Islet of Langerhans (tissue), 1 donor: ENCODE data around the gene MAT2A.
"Not testable (repeated sequence)": the region's sequence is repeated elsewhere in the genome, so short reads cannot be mapped to it uniquely, and the experiment has no call there.

Source experiments
- FAIRE-seq: peaks from one replicate; lab custom pipeline; 2011; peaks lifted over from hg19 to GRCh38; lab: Jason Lieb, UNC

MAT2A gene

DNA sequence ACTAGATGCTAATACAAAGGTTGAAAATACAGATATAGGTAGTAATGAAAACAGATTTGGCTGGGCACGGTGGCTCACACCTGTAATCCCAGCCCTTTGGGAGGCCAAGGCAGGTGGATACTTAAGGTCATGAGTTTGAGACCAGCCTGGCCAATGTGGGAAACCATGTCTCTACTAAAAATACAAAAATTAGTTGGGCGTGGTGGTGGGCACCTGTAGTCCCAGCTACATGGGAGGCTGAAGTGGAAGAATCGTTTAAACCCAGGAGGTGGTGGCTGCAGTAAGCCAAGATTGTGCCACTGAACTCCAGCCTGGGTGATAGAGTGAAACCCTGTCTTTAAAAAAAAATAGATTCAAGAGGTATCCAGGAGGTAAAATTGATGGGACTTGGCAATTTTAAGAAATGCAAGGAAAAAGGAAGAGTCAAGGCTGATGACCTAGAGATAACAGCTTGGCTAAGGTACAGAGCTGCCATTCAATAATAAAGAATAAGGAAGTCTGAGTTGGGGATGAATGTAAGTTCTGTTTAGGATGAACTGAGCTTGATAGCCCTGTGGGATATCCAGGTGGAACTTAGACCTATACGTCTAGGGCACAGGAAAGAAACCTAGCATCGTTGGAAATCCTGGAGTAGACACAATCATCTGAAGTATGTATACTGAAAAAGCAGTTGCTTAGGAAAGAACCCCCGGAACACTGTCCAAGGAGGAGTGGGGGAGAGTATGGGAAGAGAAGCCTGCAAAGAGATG is 9.1 kb downstream of the MAT2A start:
- FAIRE-seq: no peak

DNA sequence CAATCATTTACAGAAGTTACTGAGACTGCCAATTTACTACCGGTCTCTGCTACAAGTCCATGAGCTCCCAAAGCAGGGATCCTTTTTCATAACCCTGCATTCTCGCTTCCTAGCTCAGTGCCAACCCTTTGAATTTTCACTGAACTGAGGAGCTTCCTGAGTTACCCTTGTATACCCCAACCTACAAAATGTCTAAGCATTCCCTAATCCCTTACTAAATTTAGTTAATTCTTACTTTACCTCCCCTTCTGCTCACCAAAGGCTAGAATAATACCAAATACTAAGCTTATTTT is 9.6 kb downstream of the MAT2A start:
- no peak for FAIRE-seq

DNA sequence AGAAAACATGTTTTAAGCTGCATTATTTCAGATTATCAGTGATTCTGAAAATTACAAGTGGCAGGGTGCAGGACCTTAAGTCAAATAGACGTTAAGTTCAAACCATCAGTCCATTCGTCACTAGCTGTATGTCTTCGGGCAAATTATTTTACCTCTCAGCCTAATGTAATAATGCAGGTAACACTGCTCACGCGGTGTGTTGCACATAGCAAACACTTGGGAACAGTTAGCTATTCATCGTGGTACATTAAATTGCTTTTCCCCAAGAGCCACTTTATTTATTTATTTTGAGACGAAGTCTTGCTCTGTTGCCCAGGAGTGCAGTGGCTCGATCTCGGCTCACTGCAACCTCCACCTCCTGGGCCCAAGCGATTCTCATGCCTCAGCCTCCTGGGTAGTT is 10.1 kb downstream of the MAT2A start:
- no peak for FAIRE-seq

DNA sequence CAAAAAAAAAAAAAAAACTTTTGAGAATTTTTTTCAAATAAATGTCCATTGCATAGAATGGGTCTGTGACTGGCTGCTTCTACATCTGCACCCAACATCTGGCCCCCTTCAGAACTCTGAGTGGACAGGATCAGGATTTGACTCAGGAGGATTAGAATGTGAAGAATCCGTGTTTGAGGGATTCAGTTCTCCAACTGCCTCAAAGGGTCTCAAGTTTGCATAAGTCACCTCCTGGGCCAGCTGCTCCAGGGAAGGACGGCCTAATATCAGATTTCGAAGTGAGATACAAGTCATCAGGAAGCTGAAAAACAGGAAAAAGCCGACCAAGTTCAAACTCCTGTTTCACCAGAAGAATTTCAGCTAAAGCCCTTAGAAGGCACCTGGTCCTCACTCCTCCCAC is 10.9 kb downstream of the MAT2A start:
- no peak for FAIRE-seq

DNA sequence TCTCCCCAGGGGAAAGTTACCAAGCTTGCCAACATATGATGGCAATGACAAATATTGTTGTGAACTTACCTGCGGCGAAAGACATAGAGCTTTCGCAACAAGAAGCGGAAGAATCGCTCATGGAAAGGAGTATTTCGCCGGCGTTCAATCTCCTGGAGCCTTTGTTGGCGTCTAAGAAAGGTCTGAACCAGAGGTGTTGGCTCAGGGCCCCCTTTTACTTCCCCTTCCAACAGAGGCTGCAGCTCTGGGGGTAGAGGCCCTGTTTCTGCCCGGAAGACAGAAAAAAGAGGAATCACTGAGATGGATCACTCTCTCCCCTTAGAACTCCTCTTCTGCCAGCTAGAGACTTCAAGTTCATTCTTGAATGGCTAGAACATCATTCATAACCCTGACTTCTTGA is 11.5 kb downstream of the MAT2A start:
- no peak for FAIRE-seq

DNA sequence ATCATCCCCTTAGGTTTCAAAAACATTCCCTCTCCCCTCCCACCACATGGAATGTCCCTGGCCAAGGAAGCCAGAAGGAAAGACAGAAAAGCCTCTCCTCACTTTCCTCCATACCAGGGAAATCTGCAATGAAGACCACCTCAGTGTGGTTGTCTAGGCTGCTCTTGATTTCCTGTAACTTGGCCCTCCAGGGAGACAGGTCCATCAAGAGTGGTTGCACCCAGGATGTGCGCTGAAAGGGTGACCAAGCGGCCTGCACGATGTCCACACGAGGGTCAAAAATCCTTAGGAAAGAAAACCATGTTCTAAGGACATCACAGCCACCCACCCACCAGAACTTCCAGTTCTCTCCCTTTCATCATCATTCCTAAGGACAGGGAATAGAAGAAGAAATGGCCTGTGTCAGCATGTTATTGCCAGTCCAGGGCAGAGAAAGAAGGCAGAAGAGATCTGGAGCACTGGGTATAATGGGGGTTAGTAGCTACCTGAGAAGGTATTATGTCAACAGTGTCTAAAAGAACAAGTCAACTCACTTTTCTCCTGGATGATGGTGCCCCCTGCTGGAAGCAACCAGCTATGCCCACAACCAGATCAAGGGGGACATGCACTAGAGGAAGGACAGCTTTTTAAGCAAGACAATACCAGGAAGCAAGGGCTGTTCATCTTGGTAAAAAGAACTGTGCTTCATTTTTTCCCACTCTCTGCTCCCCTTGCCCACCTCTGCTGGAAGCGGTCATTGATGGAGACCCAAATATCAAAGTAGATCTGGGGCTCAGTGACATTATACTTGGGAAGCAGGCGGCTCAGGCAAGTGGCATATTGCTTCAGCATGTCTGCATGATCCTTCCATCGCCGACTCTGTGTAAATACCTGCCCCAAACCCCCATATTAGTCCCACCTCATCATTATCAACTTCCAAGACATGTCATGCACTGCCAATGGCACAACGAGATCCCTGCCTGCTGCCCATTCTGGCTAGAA is 13.0 kb downstream of the MAT2A start:
- peak; percentile 81 for FAIRE-seq

DNA sequence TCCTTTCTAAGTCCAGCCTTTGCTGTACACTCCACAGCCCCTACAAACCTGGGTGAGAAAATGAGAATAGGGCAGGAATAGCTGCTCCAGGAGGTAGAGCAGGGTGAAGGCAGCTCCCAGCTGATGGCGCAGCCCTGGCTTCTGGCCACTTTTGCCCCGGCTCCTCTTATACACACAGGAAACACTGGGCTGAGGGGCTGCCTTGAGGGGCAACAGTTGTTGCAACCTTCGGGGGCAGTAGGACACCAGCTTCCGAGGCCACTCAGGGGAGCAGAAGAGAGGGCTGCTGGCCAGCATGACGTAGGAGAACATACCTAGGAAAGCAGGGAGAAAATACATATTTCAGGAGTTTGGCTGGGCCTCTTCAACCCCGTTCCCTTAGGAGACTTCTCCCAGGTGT is 14.2 kb downstream of the MAT2A start:
- no peak for FAIRE-seq

DNA sequence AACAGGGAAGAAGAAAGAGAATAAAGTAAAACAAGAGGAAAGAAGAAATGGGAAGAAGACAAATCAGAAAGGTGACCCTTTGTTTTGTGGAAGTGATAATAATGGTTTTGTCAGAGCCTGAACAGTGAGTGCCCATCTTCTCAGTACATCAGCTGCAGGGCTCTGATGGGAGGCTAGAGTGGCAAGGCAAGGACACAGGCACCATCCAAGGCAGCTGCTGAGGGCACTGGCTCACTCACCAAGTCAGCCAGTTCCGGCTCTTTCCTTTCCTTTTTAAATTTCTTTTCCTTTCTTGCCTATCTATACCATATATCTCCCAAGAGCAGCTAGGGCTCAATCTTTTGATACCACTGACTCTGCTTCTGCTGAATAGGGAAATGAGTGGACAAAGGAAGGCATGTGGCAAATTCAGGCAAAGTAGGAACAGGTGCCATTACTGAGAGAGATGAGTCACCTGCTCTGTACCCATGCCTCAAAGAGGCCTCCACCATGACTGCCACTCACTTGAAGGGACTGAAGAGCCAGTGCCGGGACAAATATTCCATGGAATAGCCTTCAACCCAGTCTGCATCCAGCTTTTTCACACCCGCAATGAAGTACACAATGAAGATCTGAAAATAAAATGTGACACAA is 16.1 kb downstream of the MAT2A start:
- FAIRE-seq: no peak

DNA sequence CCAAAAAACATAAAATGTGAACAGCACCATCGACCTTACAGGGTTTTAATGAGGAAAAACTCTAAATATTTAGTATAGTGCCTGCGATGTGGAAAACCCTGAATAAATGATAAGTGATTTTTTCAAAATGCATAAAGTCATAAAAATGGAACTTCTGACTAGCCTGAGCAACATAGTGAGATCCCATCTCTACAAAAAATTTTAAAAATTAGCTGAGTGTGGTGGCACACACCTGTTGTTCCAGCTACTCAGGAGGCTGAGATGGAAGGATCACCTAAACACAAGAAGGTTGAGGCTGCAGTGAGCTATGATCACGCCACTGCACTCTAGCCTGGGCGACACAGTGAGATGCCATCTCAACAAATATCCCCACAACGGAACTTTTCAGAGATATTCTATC is 18.2 kb downstream of the MAT2A start:
- FAIRE-seq: no peak

DNA sequence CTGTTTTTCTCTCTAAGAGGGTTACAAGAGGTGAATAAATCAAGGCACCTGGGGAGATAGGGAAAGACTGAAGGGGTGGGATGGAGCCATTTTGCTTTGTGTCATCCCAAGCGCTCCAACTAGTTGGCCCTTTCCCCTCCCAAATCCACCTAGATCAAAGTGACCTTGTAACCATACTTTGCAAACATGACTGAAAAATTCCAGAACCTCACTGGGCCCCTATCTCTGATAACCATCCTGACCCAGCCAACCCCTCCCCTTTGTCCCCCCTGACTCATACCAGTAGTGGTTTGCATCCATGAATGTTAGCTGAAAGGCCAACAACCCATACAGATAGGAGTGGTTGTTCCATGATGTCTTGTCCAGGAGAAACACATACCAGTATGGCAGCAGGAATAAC is 19.2 kb downstream of the MAT2A start:
- no peak for FAIRE-seq

DNA sequence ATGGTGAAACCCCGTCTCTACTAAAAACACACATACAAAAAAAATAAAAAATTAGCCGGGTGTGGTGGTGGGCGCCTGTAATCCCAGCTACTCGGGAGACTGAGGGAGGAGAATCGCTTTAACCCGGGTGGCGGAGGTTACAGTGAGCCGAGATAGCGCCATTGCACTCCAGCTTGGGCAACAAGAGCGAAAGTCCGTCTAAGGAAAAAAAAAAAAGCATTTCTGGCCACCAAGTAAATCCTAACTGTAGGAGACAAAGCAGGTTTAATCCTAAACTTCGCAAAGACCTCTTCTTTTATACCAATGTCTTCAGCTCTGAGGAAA is 21.4 kb downstream of the MAT2A start:
- FAIRE-seq: not testable (repeated sequence)

DNA sequence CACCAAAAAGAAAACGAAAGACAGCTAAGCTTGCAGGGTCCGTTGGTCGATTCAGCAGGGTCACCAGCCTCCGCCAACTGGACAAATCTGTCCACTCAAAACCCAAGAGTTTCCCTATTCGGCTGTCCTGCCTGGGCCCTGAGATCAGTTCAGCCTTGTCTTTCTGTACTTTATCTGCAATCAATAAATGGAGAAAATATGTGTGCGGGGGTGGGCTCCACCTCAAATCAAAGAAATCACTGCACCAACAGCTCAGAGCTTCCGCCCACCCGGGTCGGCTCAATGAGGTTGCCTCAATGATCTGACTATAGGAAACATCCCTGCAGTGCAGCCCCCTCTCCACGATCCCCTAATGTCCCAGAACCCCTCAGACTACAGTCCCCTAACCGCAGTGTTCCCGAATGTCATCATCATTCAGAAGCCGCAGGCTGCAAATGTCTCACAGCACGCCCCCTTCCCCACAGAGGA is 21.9 kb downstream of the MAT2A start:
- no peak for FAIRE-seq

DNA sequence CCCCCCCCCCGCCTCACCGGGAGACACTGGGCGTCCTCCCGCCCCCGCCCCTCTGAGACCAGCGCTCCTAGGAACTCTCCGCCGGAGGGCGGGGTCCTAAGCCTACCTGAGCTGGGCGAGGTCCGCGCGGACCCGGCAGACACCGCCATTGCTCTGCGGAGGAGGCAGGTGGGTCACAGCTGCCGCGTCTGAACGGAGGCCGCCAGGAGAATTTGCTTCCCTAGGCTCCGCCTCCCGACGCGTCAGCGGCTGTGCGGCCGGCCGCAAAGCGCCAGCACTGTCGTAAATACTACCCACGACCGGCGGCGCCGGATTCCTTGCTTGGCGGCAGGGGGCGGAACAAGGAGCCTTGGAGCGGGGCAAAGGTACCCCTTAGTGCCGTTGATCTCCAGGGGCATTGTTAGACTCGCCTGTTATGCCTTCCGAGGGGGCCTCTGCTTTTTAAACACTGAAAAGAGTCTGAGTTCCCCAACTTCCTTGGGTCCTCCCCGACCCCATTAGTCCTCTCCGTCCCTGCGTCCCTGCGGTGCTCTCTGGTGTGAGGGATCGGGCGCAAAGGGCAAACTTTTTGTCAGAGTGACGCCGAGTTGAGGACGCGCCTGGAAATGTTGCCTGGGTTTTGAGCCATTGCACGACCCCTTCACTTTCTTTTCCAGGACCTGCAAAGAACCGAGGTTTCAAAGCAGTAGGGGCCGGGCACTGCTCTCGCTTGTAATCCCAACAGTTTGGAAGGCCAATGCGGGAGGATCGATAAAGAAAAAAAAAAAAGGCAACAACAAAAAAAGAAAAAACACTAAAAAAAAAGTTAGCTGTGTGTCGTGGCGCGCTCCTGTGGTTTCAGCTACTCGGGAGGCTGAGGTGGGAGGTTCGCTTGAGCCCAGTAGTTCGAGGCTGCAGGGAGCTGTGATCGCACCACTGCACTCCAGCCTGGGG is 22.6 kb downstream of the MAT2A start, which contains the start of gene GGCX:
GGCX (minus strand) TSS at position 214 of the 933 bp plus-strand sequence; CDS start at position 149, 65 bp downstream.
- no peak for FAIRE-seq

DNA sequence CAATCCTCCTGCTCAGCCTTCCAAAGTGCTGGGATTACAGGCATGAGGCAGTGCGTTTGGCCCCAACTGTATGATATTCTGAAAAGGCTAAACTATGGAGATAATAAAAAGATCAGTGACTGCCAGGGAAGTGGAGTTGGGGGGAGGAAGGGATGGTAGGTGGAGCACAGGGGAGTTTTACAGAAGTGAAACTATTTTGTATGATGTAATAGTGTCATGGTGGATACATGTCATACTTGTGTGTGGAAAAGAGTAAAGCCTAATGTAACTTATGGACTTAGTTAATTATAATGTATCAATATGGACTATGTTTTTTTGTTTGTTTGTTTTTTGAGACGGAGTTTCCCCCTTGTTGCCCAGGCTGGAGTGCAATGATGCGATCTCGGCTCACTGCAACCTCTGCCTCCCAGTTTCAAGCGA is 25.2 kb downstream of the MAT2A start:
- FAIRE-seq: no peak

DNA sequence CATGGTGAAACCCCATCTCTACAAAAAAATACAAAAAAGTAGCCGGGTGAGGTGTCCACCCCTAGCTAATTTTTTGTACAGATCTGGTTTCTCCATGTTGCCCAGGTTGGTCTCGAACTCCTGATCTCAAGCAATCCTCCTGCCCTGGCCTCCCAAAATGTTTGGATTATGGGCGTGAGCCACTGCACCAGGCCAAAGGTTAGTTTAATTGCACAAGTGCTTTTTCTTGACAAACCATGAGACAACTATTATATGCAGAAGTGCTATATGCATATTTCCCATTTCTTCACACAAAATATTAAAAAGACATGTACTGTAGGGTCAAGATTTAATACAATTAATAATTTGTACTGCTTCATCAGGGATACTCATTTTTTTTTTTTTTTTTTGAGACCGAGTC is 27.3 kb downstream of the MAT2A start:
- FAIRE-seq: no peak

DNA sequence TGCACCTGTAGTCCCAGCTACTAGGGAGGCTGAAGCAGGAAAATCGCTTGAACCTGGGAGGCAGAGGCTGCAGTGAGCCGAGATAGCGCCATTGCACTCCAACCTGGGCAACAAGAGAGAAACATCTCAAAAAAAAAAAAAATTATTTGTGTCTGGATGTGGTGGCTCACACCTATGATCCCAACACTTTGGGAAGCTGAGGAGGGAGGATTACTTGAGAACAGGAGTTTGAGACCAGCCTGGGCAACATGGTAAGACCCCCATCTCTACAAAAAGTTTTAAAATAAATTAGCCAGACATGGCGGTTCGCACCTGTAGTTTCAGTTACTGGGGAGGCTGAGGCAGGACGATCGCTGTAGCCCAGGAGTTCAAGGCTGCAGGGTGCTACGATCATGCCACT is 36.8 kb downstream of the MAT2A start:
- FAIRE-seq: no peak

DNA sequence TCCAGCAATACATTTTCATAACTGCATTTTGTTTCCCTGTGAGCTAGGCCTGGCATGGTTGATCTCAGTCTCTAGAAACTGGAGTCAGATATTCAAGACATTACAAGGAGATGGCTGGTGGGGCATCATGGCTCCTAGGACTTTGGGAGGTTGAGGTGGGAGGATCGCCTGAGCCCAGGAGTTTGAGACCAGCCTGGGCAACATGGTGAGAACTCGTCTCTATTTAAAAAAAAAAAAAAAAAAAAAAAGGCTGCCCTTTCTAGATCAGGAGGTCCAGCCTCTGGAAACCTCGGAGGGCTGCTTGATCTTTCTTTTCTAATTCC is 38.1 kb downstream of the MAT2A start:
- no peak for FAIRE-seq

DNA sequence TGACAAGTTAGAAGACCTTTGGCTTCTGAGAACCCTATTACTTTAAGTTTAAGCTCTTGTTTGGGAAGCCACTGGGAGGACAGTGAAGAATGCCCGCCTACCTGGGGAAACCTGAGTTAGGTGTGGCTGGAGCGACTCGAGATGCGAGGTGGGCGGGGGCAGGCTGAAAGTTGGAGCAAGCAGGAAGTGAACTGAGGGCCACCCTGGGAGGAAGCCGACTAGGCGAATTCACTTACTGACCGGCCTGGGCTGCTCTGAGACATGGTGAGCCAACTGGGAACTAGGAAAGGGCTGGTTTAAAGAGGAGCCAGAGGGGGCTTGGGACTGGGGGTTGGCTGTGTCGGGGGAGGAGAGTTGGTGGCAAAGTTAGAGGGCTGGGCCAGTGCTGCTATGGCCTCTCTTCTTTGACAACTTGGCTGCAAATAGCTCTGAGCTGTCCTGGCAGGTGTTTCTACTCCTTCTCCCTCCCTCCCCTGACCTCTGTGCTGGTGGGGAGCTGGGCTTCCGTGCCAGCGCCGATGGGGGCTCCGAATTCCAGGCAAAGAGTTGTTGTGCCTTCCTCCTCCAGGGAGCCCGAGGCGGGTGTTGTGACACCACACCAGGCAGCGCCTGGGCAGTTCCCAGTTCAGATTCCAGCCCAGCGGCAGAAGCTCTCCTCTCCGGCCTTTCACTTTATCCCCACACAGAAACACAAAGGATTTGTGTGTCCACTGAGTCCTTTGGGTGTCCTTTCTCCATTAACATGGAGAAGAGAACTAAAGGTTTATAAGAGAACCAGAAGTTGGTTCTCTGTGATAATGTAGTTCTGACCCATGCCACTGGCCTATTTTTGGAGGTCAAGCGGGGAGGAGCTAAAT is 38.6 kb downstream of the MAT2A start, which contains the start of gene VAMP8:
VAMP8 (plus strand) TSS at position 201 of the 857 bp plus-strand sequence; CDS start at position 262, 61 bp downstream.
- FAIRE-seq: no peak

DNA sequence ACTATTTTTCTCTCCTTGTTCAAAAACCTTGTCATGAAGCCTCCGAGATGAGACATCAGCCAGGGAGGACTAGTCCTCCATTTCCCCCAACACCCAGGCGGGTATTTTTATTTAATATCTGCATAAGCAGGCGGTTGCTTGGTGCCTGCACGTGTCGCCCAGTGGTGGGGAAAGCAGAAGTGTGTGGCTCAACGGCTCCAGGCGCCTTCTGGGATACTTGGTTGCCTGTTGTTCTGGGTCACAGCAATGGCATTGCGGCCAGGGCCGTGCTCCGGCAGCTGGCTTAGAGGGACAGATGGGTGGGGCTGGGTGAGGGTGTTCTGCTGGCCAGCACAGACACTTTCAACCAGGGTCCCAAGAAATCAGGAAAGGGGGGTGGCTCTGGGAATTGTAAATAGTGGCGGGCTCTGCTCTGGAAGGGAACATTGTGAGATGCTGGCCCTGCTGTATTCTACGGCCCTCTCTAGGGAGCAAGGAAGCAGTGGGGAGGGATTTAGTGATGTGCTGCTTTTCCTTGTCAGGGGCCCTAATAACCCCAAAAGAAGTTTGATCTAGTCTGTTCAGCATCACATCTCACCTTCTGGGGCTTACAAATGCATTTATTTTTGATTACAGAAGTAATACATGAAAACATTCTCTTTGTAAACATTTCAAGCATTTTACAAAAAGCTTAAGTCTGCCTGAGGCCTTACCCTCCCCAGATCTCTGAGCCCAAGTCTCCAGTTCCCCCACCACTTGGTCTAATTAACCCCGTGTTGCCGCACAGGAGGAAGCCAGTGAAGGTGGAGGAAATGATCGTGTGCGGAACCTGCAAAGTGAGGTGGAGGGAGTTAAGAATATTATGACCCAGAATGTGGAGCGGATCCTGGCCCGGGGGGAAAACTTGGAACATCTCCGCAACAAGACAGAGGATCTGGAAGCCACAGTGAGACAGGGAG is 39.5 kb downstream of the MAT2A start:
- FAIRE-seq: no peak
